HG02973 (cell line): Measurements from ENCODE around the gene TNS3.
"Not testable (repeated sequence)": the region's sequence is repeated elsewhere in the genome, so short reads cannot be mapped to it uniquely, and the experiment has no call there.

ENCODE experiments used
- ATAC-seq: cut with Tn5 transposase; IDR thresholded peaks from one replicate; pipeline ENCODE4 v1.9.1; 2021; ENCODE audit warnings: moderate library complexity; ENCODE audit not compliant: unreplicated experiment

TNS3 gene

DNA sequence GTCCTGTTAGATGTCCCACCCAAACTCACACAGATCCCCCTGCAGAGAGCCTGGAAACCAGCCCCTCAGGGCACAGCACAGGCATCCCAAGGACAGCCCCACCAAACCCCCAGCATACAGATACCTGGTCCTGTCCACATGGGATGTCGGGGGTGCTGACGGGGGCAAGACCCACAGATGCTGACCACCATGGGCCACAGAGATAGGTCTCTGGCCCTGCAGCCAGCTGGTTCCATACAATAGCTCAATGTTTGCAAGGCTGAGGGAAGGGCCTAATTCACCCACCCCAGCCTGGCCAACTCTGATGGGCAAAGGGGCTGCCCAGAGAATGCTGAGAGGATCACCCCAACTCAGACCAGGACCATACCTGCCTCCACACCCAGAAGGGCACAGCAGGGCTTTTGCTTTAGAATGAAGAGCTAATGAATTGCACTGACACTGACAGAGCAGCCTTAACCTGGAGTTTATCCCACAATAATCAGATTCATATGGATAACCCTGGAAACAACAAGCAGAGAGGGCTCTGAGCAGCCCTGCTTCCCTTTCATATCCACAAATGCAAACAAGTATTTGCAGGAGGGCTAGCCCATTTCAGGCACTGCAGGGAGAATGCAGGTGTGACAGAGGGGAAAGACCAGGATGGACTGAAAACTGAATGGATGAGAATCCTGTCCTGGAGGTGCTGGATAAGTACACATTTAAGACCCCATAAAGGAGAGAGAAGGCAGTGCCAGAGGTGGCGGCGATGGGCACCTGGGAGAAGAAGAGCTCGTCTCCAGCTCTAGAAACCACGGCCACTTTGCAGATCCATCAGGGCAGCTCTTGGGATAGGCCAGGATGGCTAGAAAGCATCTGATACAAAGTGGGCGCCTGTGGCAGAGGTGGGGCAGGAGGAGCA, 126.7 kb downstream of the TNS3 start:
- no peak for ATAC-seq

DNA sequence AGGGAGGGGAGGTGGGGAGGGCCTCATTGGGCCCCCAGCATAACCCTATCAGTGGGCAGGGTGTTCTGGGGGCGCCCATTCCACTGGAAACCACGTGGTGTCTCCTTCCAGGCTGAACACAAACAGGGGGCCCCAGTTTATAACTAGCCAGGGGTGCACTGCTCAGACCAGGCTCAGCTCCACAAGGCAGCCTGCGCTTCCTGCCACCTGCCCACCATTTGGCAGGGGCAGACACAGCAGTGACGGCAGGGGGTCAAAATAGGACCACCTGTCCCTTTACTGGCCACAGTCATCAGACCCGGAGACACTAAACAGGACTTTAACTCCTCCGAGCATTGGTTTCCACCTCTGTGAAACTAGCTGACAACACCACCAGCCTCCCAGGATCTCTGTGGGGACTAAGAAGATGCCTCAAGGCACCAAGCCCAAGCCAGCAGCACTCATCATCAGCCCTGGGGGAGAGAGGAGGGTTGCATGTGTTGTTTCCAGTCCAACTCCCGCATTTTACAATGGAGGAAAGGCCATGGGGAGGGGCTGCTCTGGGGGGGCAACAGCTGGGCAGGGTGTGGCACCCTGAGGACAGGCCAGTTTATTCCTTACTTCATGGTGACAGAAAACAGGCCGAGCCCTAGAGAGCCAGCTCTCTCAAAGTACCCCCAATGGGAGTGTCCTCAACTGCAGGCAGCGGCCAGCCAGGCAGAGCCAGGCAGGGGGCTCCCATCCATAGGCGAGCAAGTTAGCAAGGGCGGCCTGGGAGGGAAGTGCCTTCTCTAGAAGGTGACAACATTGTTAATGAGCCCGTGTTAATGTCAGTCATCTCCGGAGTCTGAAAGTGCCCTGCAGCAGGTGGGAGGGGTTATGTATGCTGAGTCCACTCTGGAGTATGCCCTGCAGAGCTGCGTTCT, 127.6 kb downstream of the TNS3 start:
- no peak for ATAC-seq

GRCh38 chr7:47453093-47454061, 128.5 kb downstream of the TNS3 start:
- no peak for ATAC-seq

GRCh38 chr7:47452715-47453092, 129.2 kb downstream of the TNS3 start:
- no peak for ATAC-seq

DNA sequence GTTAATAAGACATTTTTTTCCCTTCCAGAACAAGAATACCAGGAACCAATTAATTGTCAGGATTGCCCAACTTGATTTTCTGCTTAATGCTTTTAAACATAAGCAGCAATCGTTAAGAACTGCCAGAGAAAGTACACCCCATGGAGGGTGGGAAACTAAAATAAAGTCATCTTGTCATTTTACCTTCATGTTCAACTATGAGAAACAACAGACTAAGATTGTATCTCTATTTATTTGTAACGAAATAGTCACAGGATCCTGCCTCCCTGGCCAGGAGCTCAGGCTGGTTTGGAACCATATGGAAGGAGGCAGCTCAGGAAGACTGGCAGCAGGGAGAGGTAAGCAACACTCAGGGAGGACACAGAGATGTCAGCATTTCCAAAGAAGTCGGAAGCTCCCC, 129.6 kb downstream of the TNS3 start:
- no peak for ATAC-seq

- ATAC-seq, result no peak
Observed at GRCh38 chr7:47451851-47452205, 130.1 kb downstream of the TNS3 start.

DNA sequence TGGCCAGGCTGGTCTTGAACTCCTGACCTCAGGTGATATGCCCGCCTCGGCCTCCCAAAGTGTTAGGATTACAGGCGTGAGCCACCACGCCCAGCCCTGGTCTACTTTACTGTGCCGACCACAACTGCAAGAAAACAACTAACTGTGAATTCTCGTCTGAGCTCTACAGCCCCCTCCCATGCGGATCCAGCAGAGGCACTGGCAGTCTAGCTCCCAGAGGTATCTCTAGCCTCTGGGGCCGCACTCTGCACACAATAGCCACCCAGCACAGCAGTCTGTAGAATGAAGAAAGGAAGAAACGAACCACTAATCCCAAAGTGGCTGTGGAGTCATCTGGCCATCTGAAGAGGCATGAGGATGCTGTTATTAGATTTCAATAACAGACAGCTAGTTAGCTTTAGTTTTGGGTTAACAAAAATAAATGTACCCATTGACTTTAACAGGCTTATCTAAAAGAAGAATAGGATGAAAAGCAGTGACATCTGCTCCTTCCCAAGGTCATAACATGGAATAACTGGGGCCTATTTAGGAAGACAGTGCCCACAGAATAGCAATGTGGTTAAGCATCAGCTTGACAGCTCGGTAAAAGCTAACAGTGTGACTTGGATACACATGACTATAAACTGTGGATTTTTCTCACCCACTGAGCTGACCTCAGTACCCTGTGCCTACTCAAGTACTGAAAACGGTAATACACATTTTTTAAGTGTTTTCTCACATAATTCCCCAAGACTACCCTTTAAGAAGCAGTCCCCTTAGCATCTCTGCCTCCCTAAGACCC, 131.9 kb downstream of the TNS3 start:
- no peak for ATAC-seq

- ATAC-seq, result no peak
Observed at GRCh38 chr7:47448971-47449370, 132.9 kb downstream of the TNS3 start.

DNA sequence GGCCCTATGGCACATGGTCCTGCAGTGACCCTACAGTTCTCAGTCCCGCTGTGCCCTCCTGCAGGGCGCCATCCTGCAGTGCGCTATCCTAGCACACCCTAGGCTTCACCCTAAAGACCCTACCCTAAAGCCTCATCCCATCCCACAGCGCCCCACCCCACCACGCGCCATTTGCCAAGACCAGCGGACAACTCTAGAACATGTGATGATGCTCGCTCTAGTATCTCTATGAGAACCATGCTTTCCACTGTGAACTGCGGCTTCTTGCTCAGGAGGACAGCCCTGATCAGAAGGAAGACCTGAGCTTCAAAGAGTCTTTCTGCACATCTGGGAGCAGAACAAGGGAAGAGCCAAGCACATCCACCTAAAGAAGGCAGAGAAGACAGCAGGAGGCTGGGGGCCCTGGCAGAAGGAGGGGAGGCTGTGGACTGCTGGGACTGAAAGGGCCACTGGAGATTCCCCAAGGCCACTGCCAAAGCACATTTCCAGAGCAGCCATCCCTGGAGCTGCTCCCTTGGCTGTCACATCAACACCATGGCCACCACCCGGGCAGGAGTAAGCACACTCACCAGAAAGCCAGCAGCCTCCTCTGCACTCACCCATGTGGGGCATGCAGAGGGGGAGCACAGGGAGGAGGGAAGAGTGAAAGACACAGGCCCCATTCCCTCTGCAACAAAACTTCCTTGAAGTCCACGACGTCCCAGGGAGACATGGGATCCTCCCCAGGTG, 134.1 kb downstream of the TNS3 start:
- no peak for ATAC-seq

DNA sequence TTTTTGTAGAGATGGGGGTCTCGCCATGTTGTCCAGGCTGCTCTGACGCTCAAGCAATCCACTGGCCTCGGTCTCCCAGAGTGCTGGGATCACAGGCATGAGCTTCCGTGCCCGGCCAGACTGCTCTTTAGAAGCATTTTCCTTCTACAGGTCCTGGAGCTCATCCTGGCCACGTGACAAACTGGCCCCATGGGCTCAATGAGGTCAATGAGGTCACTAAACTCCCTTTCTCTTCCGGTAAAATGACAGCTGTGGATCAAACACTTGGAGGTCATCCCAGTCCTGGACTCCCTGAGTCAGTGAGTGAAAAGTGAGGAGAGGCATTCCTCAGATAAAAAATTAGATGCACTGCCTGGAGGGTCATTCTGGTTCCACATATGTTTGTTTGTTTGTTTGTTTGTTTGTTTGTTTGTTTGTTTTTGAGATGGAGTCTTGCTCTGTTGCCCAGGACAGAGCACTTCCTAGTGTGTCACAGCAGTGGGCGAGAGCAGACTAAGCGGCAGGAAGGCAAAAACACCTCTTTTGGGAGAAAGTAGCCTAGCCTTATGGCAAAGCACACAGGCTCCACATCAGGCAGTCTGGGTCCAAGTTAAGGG, 134.9 kb downstream of the TNS3 start:
- ATAC-seq, result no peak

GRCh38 chr7:47444376-47445098, 137.4 kb downstream of the TNS3 start:
- no peak for ATAC-seq

DNA sequence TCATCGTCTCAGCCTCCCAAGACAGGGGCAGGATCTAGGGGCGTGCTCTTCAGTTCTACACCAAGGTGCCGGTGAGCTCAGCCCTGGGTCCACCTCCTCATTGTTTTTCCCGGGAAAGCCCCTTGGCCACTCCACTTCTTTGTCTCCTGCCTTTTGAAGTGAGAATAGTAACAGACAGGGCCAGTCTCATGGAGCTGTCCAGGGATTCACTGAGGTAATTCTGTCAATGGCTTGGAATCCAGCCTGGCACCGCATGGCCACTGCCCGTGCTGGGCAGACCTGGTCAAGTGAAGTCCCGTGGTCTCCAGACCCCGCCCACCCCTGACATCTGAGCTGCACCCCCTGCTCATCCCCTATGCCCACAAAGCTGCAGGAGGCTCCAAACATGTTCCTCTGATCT, 138.9 kb downstream of the TNS3 start:
- no peak for ATAC-seq

GRCh38 chr7:47442605-47442865, 139.4 kb downstream of the TNS3 start:
- ATAC-seq, result no peak

DNA sequence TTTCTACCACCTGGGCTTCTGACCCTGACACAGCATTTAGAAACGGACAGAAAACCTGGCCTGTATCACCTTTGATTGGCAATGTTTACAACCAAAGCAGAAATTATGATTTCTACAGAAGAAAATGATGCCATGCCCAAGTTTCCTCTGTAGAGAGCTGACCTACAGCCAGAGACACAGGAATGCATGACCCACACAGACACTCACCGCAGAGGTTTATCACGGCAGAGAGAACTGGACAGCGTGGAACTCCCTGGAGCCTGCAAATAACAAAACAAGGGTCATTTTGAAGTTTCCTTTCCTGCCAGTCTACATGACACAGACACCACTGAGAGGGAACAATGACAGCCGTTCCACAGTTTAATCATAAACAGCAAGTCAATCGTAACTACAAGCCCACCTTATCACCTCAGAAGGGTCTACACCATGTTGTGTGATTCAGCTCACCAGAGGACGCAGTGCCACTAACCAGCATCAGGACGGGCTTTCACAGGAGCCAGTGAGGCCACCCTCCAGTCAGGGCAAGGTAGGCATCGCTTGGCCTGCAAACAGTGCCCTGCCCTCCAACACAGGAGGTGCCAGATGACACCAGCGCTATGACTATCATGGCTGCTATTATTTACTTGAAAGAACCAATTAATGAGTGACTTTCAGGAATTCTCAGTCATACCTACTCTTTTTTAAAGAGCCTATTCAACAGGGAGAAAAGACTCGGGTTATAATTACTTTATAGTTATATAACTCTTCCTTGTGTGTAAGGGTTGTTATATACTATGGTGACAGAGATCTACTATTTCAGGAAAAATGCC, 139.9 kb downstream of the TNS3 start:
- ATAC-seq, result no peak

GRCh38 chr7:47441048-47441447, 140.9 kb downstream of the TNS3 start:
- ATAC-seq, result not testable (repeated sequence)

- ATAC-seq, result no peak
Observed at GRCh38 chr7:47440320-47440719, 141.6 kb downstream of the TNS3 start.

- ATAC-seq, result no peak
Observed at GRCh38 chr7:47439181-47439667, 142.7 kb downstream of the TNS3 start.
